HepG2 (cell line): ENCODE results near the gene MSH4. TPM values are rescaled to one million over a fixed set of nuclear protein-coding genes. Genes with fewer than 3 reads are reported as not detected.

Experiments used
- FLYWCH1 ChIP-seq: sonication (generic); formaldehyde crosslinking; IDR thresholded peaks from 2 replicates; pipeline ENCODE4 v1.8.1; 2023; ENCODE audit warnings: mild to moderate bottlenecking, missing genetic modification reagents
- FOXK2 ChIP-seq: fragments of 450-650 bp; IDR thresholded peaks from 2 replicates; pipeline ENCODE4 v1.6.1; 2016
- HMG20A ChIP-seq: IDR thresholded peaks from 2 replicates; pipeline ENCODE4 v1.6.1; 2016; ENCODE audit warnings: borderline replicate concordance
- HNRNPL ChIP-seq: fragments of 200-400 bp; formaldehyde crosslinking; IDR thresholded peaks from 2 replicates; pipeline ENCODE4 v1.6.1; 2017; ENCODE audit warnings: mild to moderate bottlenecking, low read depth, low read length
- KLF11 ChIP-seq: IDR thresholded peaks from 2 replicates; pipeline ENCODE4 v1.6.1; 2016; ENCODE audit warnings: missing compliant biosample characterization
- MYNN ChIP-seq: sonication (generic); formaldehyde crosslinking; IDR thresholded peaks from 2 replicates; pipeline ENCODE4 v1.4.0; 2020; ENCODE audit warnings: mild to moderate bottlenecking, low read depth, missing genetic modification reagents
- NAIF1 ChIP-seq: sonication (generic); formaldehyde crosslinking; IDR thresholded peaks from 2 replicates; pipeline ENCODE4 v1.5.0; 2020; ENCODE audit warnings: mild to moderate bottlenecking, missing genetic modification reagents, borderline replicate concordance
- POLR2G ChIP-seq: fragments of 200-400 bp; formaldehyde crosslinking; IDR thresholded peaks from 2 replicates; pipeline ENCODE4 v1.6.1; 2018; ENCODE audit warnings: mild to moderate bottlenecking, low read depth, low read length, moderate library complexity
- RNF2 ChIP-seq: fragments of 450-650 bp; conservative IDR thresholded peaks from 2 replicates; pipeline ENCODE4 v1.6.1; 2016; ENCODE audit warnings: low read depth
- SAFB2 ChIP-seq: sonication (generic); formaldehyde crosslinking; IDR thresholded peaks from 2 replicates; pipeline ENCODE4 v1.5.1; 2020; ENCODE audit warnings: missing genetic modification reagents, low read depth, mild to moderate bottlenecking, borderline replicate concordance
- STAT5B ChIP-seq: sonication (generic); formaldehyde crosslinking; IDR thresholded peaks from 2 replicates; pipeline ENCODE4 v1.4.0; 2020; ENCODE audit warnings: missing genetic modification reagents
- TCF7 ChIP-seq: sonication (generic); IDR thresholded peaks from 2 replicates; pipeline ENCODE4 v1.6.1; 2016; ENCODE audit warnings: antibody characterized with exemption, low read depth
- TOE1 ChIP-seq: sonication (generic); formaldehyde crosslinking; IDR thresholded peaks from 2 replicates; pipeline ENCODE4 v1.4.0; 2020; ENCODE audit warnings: mild to moderate bottlenecking, missing genetic modification reagents
- ZNF558 ChIP-seq: sonication (generic); formaldehyde crosslinking; IDR thresholded peaks from 2 replicates; pipeline ENCODE4 v1.9.0; 2022; ENCODE audit warnings: mild to moderate bottlenecking, missing genetic modification reagents, borderline replicate concordance
- ZNF598 ChIP-seq: sonication (generic); formaldehyde crosslinking; IDR thresholded peaks from 2 replicates; pipeline ENCODE4 v1.5.1; 2020; ENCODE audit warnings: mild to moderate bottlenecking, missing genetic modification reagents, borderline replicate concordance
- ZNF615 ChIP-seq: sonication (generic); formaldehyde crosslinking; IDR thresholded peaks from 2 replicates; pipeline ENCODE4 v1.5.0; 2020; ENCODE audit warnings: mild to moderate bottlenecking, missing genetic modification reagents, borderline replicate concordance
- ZNF883 ChIP-seq: sonication (generic); formaldehyde crosslinking; IDR thresholded peaks from 2 replicates; pipeline ENCODE4 v1.5.1; 2020; ENCODE audit warnings: mild to moderate bottlenecking, missing genetic modification reagents; ENCODE audit errors: not compliant biosample characterization
- polyA plus RNA-seq, 8 experiments: library from polyadenylated mRNA; depleted of rRNA in 3 of 8; stranded (reverse) in 7 of 8; unstranded in 1 of 8; fragments of >200 nt; fragmentation: Illumina TruSeq in 4 of 8; extraction: Trizol in 4 of 8; gene quantifications; 2 replicates each; pipeline versions ENCODE4 v1.2.1 to v1.2.3, GENCODE V29; 2011 to 2016; ENCODE audit warnings: low read depth in 4 of 8, missing spikeins in 1 of 8, mixed read lengths in 1 of 8; ENCODE audit not compliant: insufficient read depth in 1 of 8
- total RNA-seq, 5 experiments: library from RNA; depleted of rRNA; stranded (reverse); fragments of >200 nt; fragmentation: Illumina TruSeq; extraction: Trizol; gene quantifications; 2 replicates each; pipeline ENCODE4 v1.2.3, GENCODE V29; 2016; ENCODE audit warnings: low read depth in 1 of 5
- TF ChIP-seq, protein P1 (sequence below): sonication (generic); formaldehyde crosslinking; IDR thresholded peaks from 2 replicates; pipeline ENCODE4 v1.4.0; 2020; ENCODE audit warnings: missing genetic modification reagents
- TF ChIP-seq, protein P2 (sequence below): sonication (generic); formaldehyde crosslinking; IDR thresholded peaks from 2 replicates; pipeline ENCODE4 v1.4.0; 2020; ENCODE audit warnings: low read depth, mild to moderate bottlenecking, missing genetic modification reagents
- TF ChIP-seq, protein P3 (sequence below): sonication (generic); formaldehyde crosslinking; IDR thresholded peaks from 2 replicates; pipeline ENCODE4 v1.8.0; 2022; ENCODE audit warnings: missing genetic modification reagents, mild to moderate bottlenecking, inconsistent platforms, borderline replicate concordance
- TF ChIP-seq, protein P4 (sequence below): IDR thresholded peaks from 2 replicates; pipeline ENCODE4 v1.6.1; 2016
- TF ChIP-seq, protein P5 (sequence below): sonication (generic); formaldehyde crosslinking; conservative IDR thresholded peaks from 2 replicates; pipeline ENCODE4 v1.5.0; 2020; ENCODE audit warnings: missing genetic modification reagents
- TF ChIP-seq, protein P6 (sequence below): sonication (generic); formaldehyde crosslinking; IDR thresholded peaks from 2 replicates; pipeline ENCODE4 v1.5.0; 2020; ENCODE audit warnings: missing genetic modification reagents

The MSH4 gene
- total and polyA plus RNA-seq, 2 of the 13 experiments (the other 11 are each of a cell fraction or from before 2014, with no cell fraction given): 0.01 to 0.09 TPM

DNA sequence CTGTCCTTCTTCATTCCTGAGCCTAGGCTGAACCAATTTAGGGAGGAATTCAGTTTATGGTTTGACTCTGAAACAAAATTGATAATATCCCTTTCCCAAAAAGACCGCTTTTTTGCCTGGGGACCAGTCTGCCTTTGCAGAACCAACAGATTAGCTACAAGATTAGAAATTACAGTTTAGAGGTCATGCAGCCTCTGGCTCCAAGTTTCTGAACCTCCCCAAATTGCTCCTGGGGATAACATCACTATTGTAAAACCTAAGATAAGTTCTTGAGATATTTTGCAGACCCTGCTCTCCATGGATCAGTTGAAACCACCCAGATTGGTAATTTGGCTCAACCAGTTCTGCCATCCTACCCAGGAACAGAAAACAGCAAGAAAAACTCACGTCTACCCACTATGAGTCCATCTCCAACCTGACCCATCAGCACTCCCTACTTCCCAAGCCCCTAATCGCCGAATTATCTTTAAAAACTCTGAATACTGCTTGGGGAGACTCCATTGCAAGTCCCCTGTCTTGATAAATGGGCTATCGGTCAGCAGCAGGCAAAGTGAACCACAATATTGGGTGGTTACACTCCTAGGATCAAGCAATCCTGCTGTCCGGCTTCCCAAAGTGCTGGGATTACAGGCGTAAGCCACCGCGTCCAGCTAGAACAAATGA, 11.2 kb upstream of the MSH4 start (continued):
- TF ChIP-seq, protein P1, sequence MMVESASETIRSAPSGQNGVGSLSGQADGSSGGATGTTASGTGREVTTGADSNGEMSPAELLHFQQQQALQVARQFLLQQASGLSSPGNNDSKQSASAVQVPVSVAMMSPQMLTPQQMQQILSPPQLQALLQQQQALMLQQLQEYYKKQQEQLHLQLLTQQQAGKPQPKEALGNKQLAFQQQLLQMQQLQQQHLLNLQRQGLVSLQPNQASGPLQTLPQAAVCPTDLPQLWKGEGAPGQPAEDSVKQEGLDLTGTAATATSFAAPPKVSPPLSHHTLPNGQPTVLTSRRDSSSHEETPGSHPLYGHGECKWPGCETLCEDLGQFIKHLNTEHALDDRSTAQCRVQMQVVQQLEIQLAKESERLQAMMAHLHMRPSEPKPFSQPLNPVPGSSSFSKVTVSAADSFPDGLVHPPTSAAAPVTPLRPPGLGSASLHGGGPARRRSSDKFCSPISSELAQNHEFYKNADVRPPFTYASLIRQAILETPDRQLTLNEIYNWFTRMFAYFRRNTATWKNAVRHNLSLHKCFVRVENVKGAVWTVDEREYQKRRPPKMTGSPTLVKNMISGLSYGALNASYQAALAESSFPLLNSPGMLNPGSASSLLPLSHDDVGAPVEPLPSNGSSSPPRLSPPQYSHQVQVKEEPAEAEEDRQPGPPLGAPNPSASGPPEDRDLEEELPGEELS (CRISPR knock-in tag): no peak
- TF ChIP-seq TCF7: no peak
- TF ChIP-seq KLF11 (CRISPR knock-in tag): no peak
- TF ChIP-seq, protein P2, sequence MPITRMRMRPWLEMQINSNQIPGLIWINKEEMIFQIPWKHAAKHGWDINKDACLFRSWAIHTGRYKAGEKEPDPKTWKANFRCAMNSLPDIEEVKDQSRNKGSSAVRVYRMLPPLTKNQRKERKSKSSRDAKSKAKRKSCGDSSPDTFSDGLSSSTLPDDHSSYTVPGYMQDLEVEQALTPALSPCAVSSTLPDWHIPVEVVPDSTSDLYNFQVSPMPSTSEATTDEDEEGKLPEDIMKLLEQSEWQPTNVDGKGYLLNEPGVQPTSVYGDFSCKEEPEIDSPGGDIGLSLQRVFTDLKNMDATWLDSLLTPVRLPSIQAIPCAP (CRISPR knock-in tag): no peak
- no peak for TF ChIP-seq ZNF598 (CRISPR knock-in tag)
- TF ChIP-seq, protein P3, sequence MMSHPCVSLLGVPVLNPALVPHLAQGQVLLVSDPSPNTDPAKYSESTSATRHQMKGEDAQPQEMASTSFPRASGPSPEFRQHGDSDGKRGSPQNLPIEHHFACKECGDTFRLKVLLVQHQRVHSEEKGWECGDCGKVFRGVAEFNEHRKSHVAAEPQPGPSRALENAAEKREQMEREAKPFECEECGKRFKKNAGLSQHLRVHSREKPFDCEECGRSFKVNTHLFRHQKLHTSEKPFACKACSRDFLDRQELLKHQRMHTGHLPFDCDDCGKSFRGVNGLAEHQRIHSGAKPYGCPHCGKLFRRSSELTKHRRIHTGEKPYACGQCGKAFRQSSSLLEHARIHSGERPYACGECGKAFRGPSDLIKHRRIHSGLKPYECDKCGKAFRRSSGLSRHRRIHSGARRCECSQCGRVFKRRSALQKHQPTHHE: no peak
- TF ChIP-seq MYNN (CRISPR knock-in tag): no peak
- TF ChIP-seq STAT5B (CRISPR knock-in tag): no peak
- TF ChIP-seq, protein P4, sequence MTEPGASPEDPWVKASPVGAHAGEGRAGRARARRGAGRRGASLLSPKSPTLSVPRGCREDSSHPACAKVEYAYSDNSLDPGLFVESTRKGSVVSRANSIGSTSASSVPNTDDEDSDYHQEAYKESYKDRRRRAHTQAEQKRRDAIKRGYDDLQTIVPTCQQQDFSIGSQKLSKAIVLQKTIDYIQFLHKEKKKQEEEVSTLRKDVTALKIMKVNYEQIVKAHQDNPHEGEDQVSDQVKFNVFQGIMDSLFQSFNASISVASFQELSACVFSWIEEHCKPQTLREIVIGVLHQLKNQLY (CRISPR knock-in tag): no peak
- no peak for TF ChIP-seq RNF2
- TF ChIP-seq NAIF1 (CRISPR knock-in tag): no peak
- TF ChIP-seq FLYWCH1: no peak
- no peak for TF ChIP-seq POLR2G
- TF ChIP-seq TOE1: no peak
- TF ChIP-seq ZNF615 (CRISPR knock-in tag): no peak
- no peak for TF ChIP-seq ZNF883 (CRISPR knock-in tag)
- TF ChIP-seq ZNF558 (CRISPR knock-in tag): no peak
- TF ChIP-seq, protein P5, sequence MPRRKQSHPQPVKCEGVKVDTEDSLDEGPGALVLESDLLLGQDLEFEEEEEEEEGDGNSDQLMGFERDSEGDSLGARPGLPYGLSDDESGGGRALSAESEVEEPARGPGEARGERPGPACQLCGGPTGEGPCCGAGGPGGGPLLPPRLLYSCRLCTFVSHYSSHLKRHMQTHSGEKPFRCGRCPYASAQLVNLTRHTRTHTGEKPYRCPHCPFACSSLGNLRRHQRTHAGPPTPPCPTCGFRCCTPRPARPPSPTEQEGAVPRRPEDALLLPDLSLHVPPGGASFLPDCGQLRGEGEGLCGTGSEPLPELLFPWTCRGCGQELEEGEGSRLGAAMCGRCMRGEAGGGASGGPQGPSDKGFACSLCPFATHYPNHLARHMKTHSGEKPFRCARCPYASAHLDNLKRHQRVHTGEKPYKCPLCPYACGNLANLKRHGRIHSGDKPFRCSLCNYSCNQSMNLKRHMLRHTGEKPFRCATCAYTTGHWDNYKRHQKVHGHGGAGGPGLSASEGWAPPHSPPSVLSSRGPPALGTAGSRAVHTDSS (CRISPR knock-in tag): no peak
- no peak for TF ChIP-seq HMG20A (CRISPR knock-in tag)
- TF ChIP-seq, protein P6, sequence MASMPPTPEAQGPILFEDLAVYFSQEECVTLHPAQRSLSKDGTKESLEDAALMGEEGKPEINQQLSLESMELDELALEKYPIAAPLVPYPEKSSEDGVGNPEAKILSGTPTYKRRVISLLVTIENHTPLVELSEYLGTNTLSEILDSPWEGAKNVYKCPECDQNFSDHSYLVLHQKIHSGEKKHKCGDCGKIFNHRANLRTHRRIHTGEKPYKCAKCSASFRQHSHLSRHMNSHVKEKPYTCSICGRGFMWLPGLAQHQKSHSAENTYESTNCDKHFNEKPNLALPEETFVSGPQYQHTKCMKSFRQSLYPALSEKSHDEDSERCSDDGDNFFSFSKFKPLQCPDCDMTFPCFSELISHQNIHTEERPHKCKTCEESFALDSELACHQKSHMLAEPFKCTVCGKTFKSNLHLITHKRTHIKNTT (CRISPR knock-in tag): no peak
- TF ChIP-seq FOXK2: no peak
- no peak for TF ChIP-seq HNRNPL
- no peak for TF ChIP-seq SAFB2 (CRISPR knock-in tag)
